ENCODE measurements around the gene IRAK3.
"Not testable (repeated sequence)": the region's sequence is repeated elsewhere in the genome, so short reads cannot be mapped to it uniquely, and the experiment has no call there.

IRAK3 gene

GRCh38 chr12:66170606-66171005 is 18.4 kb upstream of the IRAK3 start:
- DNase-seq (ENCODE audit: extremely low read depth in 1 of 2, low read depth in 1 of 2) = no peak

- DNase-seq (ENCODE audit: extremely low read depth in 1 of 2, low read depth in 1 of 2) = not testable (repeated sequence)
These were observed 14.4 kb upstream of the IRAK3 start for GRCh38 chr12:66174391-66175325.

- DNase-seq (ENCODE audit: extremely low read depth in 1 of 2, low read depth in 1 of 2) = no peak
These were observed 12.7 kb upstream of the IRAK3 start for GRCh38 chr12:66176105-66176900.

GRCh38 chr12:66182956-66183355 is 6.1 kb upstream of the IRAK3 start:
- no peak for DNase-seq (ENCODE audit: extremely low read depth in 1 of 2, low read depth in 1 of 2)

GRCh38 chr12:66184822-66185221 is 4.2 kb upstream of the IRAK3 start:
- not testable (repeated sequence) for DNase-seq (ENCODE audit: extremely low read depth in 1 of 2, low read depth in 1 of 2)

- no peak for DNase-seq (ENCODE audit: extremely low read depth in 1 of 2, low read depth in 1 of 2)
These were observed 2.0 kb upstream of the IRAK3 start for GRCh38 chr12:66187036-66187435.

GRCh38 chr12:66187821-66188220 is 1.2 kb upstream of the IRAK3 start:
- no peak for DNase-seq (ENCODE audit: extremely low read depth in 1 of 2, low read depth in 1 of 2)

- no peak for DNase-seq (ENCODE audit: extremely low read depth in 1 of 2, low read depth in 1 of 2)
These were observed 451 bp downstream of the IRAK3 start for GRCh38 chr12:66189486-66189843.

- no peak for DNase-seq (ENCODE audit: extremely low read depth in 1 of 2, low read depth in 1 of 2)
These were observed 875 bp downstream of the IRAK3 start for GRCh38 chr12:66189889-66190288.

GRCh38 chr12:66190519-66191370 is 1.7 kb downstream of the IRAK3 start:
- DNase-seq (ENCODE audit: extremely low read depth in 1 of 2, low read depth in 1 of 2) = no peak

- DNase-seq (ENCODE audit: extremely low read depth in 1 of 2, low read depth in 1 of 2) = no peak
These were observed 2.6 kb downstream of the IRAK3 start for GRCh38 chr12:66191547-66192126.

- no peak for DNase-seq (ENCODE audit: extremely low read depth in 1 of 2, low read depth in 1 of 2)
These were observed 5.1 kb downstream of the IRAK3 start for GRCh38 chr12:66194122-66194521.

GRCh38 chr12:66195242-66195641 is 6.2 kb downstream of the IRAK3 start:
- DNase-seq (ENCODE audit: extremely low read depth in 1 of 2, low read depth in 1 of 2) = no peak

GRCh38 chr12:66196806-66197205 is 7.8 kb downstream of the IRAK3 start:
- no peak for DNase-seq (ENCODE audit: extremely low read depth in 1 of 2, low read depth in 1 of 2)

GRCh38 chr12:66197495-66197921 is 8.5 kb downstream of the IRAK3 start:
- no peak for DNase-seq (ENCODE audit: extremely low read depth in 1 of 2, low read depth in 1 of 2)

GRCh38 chr12:66199141-66199540 is 10.1 kb downstream of the IRAK3 start:
- no peak for DNase-seq (ENCODE audit: extremely low read depth in 1 of 2, low read depth in 1 of 2)

GRCh38 chr12:66199831-66200509 is 11.0 kb downstream of the IRAK3 start:
- no peak for DNase-seq (ENCODE audit: extremely low read depth in 1 of 2, low read depth in 1 of 2)

GRCh38 chr12:66203820-66204219 is 14.8 kb downstream of the IRAK3 start:
- no peak for DNase-seq (ENCODE audit: extremely low read depth in 1 of 2, low read depth in 1 of 2)

GRCh38 chr12:66206141-66206540 is 17.1 kb downstream of the IRAK3 start:
- DNase-seq (ENCODE audit: extremely low read depth in 1 of 2, low read depth in 1 of 2) = no peak

- no peak for DNase-seq (ENCODE audit: extremely low read depth in 1 of 2, low read depth in 1 of 2)
These were observed 21.8 kb downstream of the IRAK3 start for GRCh38 chr12:66210840-66211239.
